ENCODE data around the gene CELF4. TPM values are rescaled to one million over a fixed set of nuclear protein-coding genes. Genes with fewer than 3 reads are reported as not detected.

Gene CELF4
- total RNA-seq, 1 donor from 2014 or later = 0.19 TPM

DNA sequence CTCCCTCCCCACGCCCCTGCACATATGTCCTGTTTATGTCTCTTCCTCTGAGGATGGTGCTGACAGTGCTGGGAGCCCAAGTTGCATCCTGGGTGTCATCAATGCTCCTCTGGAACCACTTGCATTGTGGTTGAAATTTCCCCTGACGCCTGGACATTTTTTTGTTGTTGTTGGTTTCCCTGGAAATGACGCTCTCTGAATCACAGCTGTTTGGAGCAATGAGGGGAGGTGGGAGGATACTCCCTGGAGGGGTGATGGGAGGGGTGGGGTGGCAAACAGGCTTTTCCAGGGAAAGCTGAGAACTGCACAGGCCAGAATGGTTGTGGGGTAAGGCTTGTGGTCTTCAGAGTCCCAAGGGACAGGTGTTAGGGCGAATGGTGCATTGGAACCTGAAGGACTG lies 29.6 kb downstream of the CELF4 start:
- no peak for DNase-seq
- ATAC-seq (ENCODE audit: poor library complexity) = no peak
- intact Hi-C loops (cut with DNase I) = loop anchor here (5.0 to 10.0 kb wide), 2 partner anchors 89 to 191 kb away; no protein-coding TSS in a partner anchor

DNA sequence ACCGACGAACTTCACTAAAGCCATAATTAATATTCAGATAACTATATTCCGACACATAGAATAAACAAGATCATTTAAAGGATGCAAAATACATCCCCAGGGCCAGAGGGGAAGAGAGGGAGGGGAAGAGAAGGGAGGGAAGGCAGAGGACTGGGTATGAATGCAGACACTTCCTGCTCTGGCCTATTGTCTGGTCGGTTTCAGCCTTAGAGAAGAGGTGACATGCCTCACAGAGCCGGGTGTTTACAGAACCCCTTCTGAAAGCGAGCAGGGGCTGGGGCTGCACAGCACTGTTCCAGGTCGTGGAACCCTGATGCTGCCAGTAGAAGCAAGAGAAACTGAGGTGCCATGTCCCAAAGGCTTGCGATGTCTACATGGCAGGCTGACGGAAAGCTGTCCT lies 31.0 kb downstream of the CELF4 start:
- no peak for ATAC-seq (ENCODE audit: poor library complexity)

DNA sequence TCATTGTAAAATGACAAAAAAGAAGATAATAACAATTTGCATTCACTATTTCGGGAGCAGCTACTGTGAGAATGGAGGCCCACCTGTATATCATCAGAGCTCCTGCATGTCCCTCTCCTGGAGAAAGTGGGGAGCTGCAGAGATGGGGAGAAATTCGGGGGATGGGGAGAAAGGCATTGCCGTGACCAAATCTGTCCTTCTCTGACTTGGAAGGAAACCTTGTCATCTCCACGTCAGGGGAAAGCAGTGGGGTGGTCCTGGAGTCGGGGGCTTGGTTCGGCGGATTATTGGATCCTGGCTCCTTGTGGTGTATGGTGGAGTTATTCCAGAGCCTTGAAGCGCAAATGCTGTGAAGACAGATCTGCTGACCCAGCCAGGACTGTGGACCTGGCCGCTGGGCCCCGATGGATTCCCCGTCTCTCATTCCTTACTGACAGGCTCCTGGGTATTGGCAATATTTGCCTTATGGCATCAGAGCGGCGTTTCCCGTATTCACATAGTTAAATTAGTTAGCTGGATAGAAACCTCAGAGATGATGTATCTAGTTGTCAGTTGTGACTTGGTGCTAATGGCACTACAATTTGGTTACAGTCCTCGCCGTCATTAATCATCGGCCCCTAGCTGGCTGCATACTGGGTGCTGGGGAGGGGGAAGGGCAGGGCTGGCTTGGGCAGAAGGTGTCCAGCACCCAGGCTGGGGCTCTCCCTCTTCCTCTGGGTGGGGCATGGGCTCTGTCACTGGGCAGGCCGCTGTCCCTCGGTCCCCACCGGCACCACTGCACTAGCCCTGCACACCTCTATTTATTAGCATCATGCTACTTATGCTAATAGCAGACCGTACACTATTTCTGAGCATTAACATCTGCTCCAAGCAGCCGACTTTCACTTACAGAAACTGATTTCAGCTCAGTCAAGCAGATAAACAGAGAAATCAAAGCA lies 31.7 kb downstream of the CELF4 start:
- ATAC-seq (ENCODE audit: poor library complexity) (no peak), DNase-seq (peak; percentile 3)
- intact Hi-C loops (cut with DNase I) = loop anchor here (10.0 kb wide), 1 partner anchor 189 kb away; no protein-coding TSS in a partner anchor

More for the DNA sequence above, 31.0 kb downstream of the CELF4 start:
- DNase-seq = no peak
- intact Hi-C loops (cut with DNase I) = loop anchor here (5.0 to 10.0 kb wide), 2 partner anchors 87 to 190 kb away; no protein-coding TSS in a partner anchor

DNA sequence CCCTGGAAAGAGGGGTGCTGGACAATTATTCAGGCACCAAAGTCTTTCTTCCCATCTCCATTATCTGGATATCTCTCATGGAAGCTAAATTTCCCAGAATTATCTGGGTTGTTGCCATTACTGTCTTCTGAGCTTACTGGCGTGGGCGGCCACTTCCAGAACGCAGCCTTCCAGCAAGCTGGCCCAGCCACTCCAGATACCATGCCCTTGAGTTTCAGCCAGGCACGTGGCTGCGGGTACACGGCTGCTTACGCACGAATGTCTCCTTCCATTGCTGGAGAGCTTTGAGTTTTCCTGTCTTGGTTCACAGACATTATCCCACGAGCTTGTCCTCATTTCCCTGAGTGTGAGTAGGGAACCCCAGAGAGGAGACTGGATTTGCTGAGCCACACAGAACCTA lies 32.7 kb downstream of the CELF4 start:
- DNase-seq = peak; percentile 30
- no peak for ATAC-seq (ENCODE audit: poor library complexity)
- intact Hi-C loops (cut with DNase I) = loop anchor here (10.0 kb wide), 1 partner anchor 188 kb away; no protein-coding TSS in a partner anchor

DNA sequence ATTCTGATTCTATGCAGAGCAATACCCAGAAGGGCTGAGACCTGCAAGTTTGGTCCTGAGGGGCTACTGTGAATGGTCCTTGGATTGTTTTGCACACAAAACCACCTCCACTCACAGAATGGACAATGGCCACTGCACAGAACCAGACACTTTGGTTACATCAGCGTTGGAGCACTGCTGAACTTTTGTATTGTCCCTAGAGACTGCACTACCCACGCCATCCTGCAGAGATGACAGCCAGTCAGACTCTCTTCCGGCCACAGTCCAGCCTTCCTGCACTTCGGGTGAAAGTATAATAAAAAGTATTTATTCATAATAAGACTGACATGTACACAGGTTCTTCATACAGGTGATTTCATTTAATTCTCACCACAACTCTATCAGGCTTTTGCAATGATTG lies 35.7 kb downstream of the CELF4 start:
- intact Hi-C loops (cut with DNase I) = loop anchor here (10.0 kb wide), 1 partner anchor 185 kb away; no protein-coding TSS in a partner anchor
- ATAC-seq (ENCODE audit: poor library complexity) (no peak), DNase-seq (no peak)

DNA sequence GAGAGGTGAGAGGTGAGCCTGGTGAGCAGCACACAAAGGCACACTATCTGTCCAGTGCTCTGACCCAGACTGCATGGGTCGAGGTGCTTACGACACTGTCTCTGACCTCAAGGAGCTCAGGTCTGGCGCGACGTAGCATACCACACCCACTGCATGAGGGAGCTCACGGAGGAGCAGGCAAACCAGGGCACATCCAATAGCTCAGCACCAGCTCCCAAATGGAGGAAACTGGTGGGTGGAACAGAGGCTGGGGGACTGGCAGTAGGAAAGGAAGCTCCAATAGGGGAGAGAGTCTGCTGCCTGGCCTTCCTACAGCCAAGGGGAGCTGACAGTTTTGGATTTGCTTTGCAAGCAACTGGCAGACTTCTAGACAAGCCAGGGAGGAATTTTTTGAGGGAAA lies 36.3 kb downstream of the CELF4 start:
- ATAC-seq (ENCODE audit: poor library complexity) = no peak
- DNase-seq = peak; percentile 29
- intact Hi-C loops (cut with DNase I) = no loop called here

DNA sequence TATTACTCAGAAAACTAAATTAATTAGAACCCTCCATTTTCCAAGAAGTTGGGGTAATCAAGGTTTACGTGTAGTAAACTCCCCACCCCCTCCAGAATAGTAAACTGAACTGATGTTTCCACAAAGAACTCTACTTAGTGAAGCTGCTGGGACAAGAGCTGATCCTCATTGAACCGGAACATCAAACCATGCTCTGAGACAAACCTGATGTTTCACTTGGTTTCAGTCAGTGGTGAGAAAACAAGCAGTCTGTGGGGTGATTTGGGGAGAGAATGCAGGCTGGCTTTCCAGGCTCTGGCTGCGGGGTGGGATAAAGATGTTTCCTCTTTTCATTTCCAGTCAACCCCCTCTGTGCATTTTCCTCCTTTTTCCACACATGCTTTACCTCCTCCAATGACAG lies 38.2 kb downstream of the CELF4 start:
- ATAC-seq (ENCODE audit: poor library complexity) (no peak), DNase-seq (no peak)
- intact Hi-C loops (cut with DNase I) = no loop called here

DNA sequence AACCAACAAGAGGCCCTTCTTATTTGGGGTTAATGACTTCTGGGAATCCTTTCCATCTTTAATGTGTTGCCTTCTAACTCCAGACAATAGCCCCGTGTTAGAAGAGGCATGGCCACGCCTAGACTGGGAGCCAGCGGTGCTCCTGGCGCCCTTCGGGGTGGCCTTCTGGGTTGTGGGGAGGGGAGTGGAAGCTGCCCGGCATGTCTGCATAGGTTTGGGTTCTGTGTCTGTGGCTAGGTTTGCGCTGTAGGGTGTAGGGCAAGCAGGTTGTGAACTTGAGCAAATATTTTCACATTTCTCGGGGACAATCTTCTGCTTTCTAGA lies 40.4 kb downstream of the CELF4 start:
- intact Hi-C loops (cut with DNase I) = no loop called here
- peak; percentile 34 for DNase-seq
- ATAC-seq (ENCODE audit: poor library complexity) = no peak

DNA sequence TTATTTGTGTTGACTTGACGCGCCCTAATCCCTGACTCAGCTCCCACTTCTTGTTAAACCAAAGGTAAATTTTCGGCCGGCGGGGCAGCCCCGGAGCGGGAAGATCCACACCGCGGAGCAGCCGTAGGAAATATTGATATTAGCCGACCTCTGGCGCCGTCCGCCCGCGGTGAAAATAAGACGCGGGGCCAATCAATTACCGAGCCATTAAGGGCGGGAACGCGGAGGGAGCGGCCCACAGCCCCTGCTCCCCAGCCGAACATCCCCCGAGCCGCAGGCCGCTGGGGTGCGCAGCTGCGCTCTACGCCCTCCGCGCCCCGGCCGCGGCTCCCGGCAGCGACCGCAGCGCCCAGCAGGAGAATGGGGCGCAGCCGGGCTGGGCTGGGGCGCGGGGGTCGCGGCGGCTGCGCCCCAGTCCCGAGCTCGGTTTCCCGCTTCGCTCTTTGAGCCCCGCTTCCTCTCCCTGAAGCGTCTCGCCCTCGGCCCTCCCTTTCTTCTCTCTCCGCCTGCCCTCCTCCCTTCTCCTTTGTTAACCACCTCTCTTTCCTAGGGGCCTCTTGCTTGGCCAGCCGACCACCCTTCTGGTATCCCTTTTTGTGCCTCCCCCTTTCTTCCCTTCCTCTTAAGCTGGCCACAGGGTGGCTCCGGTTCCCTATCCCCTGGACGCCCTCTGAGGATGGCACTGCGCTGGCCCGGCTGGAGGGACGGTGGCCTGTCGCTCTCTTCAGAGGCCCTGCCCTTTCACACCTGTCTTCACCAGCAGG lies 40.9 kb downstream of the CELF4 start:
- DNase-seq = peak; percentile 28
- intact Hi-C loops (cut with DNase I) = no loop called here
- no peak for ATAC-seq (ENCODE audit: poor library complexity)

DNA sequence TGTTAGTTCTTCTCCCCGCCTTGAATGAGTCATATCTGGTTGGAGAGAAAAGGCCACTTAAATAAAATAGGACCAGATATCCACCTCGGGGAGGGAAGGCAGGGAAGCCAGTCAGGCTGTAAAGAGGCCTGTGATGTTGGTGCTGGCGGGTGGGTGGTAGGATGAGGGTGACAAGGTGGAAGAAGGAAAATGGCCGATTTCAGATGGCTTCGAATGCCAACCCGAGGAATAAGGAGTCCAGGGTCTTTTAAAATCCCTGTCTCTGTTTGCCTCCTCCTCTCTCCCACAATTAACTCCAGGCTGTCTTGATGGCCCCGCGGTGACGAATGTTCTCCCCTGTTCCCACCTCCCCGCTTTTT lies 41.5 kb downstream of the CELF4 start:
- intact Hi-C loops (cut with DNase I) = no loop called here
- ATAC-seq (ENCODE audit: poor library complexity) = no peak
- no peak for DNase-seq

DNA sequence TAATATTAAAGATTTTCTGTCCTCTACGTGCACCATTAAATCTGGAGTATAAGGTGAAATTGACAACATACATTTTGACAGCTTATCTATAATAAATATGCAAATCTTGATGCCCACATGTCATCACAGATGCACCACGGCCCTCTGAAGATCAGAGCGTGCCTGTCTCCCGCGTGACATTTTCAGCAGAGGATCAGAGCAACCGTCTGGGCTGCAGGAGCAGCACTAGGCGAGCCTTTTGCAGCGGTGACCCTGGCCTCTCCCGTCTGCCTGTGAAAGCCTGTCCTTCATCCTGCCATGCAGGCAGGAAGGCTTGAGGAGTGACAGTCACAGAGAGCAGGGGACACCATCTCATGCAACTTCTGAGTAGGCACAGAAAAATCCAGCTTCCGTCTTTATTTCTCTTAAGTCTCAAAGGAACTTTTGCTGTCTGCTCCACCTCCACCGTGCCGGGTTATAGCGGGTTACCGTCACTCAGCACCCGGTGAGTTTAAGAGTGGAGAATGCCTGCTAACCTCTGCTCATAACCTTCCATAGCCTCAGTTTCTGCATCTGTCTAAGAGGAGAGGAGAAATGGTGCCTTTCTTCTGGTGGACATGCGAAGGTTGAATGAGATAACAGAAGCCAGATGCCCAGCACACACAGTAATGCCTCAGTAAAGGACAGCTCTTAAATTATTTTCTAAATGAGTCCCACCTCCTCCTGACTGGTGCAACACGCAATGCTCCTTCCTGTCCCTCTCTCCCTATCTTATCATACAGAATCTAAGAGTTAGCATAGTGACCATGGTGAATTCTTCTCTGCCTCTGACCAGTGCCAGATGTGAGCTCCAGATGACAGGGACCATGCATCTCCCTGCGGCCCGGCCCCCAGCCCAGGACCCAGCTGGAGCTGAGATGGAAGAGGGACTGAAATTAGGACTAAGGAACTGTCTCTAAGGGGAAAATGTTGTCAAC lies 43.8 kb downstream of the CELF4 start:
- DNase-seq = no peak

DNA sequence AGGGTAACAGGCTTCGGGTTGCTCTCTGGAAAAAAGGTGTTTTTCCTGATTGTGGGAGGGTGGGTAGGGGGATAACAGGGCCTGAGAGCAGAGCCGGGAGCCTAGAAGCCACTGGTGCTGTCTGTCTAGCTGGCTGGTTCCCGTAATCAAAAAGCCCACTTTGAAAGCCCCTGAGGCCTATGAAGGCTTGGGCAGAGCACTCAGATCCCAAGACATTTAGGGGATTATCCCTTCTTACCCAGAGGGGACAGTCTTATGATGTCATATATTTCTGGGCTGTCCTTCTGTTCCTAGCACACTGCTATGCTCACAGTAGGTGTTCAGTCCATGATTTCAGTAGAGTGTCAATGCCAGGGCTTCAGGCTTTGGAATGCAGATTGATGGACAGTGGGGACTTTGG lies 45.1 kb downstream of the CELF4 start:
- intact Hi-C loops (cut with DNase I) = no loop called here
- no peak for ATAC-seq (ENCODE audit: poor library complexity)
- DNase-seq = no peak

More for the DNA sequence above, 43.8 kb downstream of the CELF4 start:
- intact Hi-C loops (cut with DNase I) = no loop called here
- no peak for ATAC-seq (ENCODE audit: poor library complexity)

DNA sequence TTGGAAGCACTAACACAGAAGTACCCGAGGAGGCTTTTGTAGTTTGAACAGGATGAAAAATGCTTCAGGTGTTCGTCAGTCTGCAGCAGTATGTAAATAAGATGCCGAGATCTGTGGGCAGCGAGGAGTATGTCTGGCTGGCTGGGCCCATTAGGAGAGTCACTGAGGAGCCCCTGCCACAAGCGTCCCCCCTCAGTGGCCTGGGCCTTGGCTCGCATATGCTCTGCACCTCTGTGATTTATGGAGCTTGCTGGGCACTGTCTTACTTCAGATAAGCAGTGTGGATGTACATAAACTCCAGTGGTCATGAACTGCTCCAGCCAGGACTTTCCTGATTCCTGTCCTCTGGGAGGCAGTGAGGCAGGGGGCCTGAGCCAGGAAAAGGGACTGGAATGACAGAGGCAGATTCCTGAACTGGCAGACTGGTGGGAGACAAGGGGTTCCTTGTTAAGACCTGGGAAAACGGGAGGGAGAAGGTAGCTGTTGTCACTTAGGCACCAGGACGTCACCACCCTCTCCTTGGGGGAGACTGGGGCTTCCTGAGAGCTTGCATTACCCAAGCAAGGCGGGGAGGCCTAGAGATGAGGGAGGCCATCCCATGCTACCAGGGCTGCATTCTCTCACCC lies 46.0 kb downstream of the CELF4 start:
- no peak for ATAC-seq (ENCODE audit: poor library complexity)
- intact Hi-C loops (cut with DNase I) = no loop called here
- no peak for DNase-seq

DNA sequence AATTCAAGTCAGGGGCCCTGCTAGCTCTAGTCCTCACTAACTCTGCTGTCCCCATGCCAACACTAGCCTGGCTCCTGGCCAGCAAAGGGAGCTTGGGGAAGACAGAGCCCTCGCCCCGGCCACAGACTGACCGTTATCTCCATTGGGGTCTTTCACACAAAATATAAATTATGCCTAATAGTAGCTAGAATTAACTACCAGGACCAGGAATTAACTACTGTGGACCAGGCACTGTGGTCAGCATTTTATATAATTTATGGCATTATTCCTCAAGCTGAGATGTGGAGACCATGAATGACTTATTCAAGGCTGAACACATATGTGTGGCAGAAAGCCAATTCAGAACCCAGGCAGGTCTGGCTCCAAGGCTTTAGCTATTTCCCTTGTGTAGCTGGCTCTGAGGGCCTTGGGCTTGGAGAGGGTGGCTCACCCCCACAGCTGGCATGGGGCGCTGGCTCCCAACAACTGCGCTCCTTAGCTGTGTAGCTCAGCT lies 49.2 kb downstream of the CELF4 start:
- intact Hi-C loops (cut with DNase I) = no loop called here
- DNase-seq (no peak), ATAC-seq (ENCODE audit: poor library complexity) (no peak)

DNA sequence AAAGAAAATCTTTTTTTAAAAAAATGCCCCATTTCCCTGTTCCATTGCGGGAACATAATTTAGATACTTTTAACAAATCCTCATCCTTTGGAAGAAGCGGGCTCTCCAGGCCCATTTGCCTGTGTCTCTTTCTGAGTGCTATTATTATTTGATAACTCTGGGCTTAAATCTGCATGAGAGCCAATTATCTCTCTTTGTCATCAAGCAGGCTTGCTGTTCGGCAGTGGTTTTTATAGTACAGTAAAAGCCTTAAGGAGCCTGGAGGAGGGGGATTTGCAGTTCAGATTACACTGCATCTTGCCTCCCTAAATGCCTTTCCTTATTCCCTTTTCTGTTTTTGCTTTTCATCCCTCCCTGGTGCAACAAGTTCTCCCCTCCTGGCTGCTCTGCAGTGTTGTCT lies 50.6 kb downstream of the CELF4 start:
- no peak for DNase-seq
- ATAC-seq (ENCODE audit: poor library complexity) = no peak
- intact Hi-C loops (cut with DNase I) = no loop called here

DNA sequence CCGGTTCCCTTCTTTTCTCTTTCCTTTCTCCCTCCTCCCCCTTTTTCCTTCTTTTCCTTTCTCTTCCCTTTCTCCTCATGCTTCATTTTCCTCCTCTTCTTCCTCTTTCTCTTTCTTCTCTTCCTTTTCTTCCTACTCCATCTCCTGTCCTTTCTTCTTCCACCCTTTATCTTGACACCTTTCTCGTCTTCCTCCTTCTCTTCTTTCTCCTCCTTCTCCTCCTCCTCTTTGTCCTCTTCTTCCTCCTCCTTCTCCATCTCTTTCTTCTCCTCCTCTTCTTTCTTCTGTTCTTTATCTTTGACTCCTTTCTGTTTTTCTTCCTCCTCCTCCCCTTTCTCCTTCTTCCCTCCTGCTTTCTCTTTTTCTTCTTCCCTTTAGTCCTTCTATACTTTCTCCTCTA lies 53.2 kb downstream of the CELF4 start:
- no peak for DNase-seq
- intact Hi-C loops (cut with DNase I) = no loop called here

DNA sequence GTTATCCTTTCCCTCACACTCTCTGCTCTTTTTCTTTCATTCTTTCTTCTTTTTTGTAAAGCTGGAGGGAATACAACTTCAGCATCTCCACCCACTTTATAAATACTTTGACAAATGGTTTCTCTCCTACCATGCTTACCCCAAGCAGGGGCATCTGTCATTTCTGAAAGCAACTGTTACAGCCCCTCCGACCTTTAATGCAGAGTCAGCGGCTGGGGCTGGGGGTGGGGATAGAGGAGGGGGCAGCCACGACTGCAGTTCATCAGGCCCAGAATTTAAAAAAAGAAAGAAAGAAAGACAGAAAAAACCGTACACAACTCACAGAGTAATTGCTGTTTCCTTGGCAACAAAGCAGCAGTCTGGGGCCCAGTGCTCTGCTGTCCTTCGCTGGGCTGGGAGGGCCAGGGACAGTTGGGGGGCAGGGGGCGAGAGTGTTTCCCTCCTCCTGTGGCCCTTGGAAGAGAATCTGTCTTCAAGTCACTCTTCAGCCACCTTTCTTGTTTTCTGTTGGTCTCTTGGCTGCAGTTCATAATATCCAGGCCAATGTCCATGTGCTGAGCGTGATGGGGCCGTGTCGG lies 53.8 kb downstream of the CELF4 start:
- DNase-seq = no peak
- ATAC-seq (ENCODE audit: poor library complexity) = no peak
- intact Hi-C loops (cut with DNase I) = no loop called here

More for the DNA sequence above, 53.2 kb downstream of the CELF4 start:
- ATAC-seq (ENCODE audit: poor library complexity) = no peak

DNA sequence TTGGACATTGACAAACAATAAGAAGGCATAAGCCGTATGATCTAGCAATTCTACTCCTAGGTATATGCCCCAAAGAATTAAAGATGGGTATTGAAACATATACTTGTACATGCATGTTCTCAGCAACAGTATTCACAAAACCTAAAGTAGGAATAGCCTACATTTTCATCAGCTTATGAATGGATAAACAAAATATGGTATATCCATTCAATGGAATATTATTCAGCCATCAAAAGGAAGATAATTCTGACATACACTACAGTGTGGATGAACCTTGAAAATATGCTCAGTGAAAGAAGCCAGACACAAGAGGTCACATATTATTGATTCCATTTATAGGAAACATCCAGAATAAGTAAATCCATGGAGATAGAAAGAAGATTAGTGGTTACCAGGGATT lies 56.0 kb downstream of the CELF4 start:
- no peak for ATAC-seq (ENCODE audit: poor library complexity)
- intact Hi-C loops (cut with DNase I) = no loop called here
- no peak for DNase-seq
